ENCODE measurements around the gene LRIT1.
"Not testable (repeated sequence)": the region's sequence is repeated elsewhere in the genome, so short reads cannot be mapped to it uniquely, and the experiment has no call there.

LRIT1 gene, protein sequence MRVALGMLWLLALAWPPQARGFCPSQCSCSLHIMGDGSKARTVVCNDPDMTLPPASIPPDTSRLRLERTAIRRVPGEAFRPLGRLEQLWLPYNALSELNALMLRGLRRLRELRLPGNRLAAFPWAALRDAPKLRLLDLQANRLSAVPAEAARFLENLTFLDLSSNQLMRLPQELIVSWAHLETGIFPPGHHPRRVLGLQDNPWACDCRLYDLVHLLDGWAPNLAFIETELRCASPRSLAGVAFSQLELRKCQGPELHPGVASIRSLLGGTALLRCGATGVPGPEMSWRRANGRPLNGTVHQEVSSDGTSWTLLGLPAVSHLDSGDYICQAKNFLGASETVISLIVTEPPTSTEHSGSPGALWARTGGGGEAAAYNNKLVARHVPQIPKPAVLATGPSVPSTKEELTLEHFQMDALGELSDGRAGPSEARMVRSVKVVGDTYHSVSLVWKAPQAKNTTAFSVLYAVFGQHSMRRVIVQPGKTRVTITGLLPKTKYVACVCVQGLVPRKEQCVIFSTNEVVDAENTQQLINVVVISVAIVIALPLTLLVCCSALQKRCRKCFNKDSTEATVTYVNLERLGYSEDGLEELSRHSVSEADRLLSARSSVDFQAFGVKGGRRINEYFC

DNA sequence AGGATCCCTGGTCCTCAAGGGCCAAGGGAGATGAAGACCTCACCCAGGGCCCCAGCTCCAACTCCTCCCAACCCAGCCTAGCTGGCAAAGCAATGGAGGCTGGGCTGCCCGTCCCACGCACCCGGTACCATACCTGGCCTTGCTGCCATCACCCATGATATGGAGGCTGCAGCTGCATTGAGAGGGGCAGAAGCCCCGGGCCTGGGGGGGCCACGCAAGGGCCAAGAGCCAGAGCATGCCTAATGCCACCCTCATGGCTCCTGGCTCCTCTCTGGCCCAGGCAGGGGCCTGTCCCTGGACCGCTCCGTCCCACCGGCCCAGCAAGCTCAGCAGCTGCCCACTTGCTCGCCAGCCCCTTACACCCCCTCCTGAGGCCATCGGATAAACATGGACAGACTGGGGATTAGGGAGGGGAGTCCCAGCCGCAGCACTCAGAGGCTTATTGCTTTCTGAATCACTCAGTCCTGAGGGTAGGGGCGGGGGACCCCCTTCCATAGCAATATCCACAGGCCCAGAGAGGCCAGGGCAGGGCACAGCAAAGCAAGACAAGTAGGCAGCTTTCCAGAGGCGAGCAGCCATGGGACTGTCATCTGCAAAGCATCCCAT, at the start of gene LRIT1:
LRIT1 (minus strand) TSS at position 362 of the 606 bp plus-strand sequence; CDS start at position 255, 107 bp downstream.
- no peak for DNase-seq

DNA sequence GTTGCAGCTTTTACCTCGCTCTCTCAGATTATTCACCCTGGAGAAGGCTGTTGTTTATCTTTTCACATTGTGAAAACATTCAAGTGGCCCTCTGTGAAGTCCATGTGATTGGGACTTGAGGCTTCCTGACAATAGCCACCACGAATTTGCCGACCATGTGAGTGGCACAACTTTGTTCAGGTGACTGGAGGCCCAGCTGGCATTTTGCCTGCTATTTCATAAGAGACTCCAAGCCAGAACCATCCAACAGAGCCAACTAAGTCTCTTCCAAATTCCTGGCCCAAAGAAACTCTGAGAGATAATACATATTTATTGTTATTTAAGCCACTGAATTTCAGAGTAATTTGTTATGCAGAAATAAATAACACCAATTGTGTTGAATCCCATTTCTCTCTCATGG, 48.9 kb upstream of the LRIT1 start:
- DNase-seq = no peak

DNA sequence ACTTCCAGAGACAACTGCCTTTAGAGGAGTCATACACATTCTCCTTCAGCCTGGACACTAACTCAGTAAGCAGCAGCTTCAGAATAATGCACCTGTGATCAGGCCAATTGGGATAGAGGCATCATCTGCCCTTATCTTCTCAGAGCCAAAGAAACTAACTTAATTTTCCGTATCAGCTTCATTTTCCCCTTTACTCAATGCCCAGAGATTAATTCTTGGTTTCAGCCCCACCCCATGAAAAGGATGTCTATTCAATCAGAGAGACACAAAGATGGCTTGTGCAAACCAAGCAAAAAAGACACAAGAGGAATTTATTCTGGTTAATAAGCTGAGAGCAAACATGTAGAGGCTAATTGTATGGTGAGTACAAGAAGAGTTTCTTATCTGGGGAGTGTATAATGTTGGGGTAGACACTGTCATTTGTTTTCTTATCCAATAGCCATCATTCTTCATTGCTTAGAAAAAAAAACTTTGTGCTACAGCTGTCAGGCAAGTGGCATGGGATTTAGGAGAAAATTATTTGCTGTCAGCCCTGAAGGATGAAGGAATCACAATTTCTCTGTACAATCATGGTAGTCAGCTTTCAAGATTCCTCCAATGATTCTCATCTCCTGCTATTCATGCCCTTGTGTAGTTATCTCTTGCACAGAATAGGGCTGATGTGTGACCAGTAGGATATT, 48.3 kb upstream of the LRIT1 start:
- DNase-seq = no peak

DNA sequence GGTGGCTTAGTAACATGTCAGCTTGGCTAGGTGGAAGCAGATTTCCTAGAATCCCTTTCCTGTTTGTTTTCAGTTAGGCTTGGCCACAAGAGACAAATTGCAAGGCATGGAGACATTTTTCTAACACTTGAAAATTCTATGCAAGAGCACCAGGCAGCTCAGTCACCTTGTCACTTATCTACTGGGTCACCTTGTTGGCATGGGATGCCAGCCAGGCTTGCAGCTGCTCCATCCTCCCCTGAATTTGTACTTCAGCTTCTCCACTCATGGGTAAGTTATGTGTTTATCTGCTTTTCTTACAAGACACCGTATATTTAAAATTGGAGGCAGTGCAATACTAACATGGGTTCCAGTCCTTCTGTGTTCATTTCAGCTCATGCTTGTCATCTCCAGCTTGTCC, 46.8 kb upstream of the LRIT1 start:
- no peak for DNase-seq

DNA sequence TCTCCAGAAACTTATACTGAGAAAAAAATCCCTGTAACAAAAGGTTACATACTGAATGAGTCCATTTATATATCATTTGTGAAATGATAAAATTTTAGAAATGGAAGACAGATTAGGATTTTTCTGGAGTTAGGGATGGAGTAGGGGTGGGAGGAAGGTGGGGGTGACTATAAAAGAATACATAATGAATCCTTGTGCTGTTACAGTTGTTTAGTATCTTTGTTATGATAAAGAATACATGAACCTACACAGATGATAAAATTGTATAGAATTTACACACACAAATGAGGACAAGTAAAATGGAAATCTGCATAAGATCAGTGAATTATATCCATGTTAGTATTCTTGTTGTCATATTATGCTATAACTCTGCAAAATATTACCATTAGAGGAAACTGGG, 45.3 kb upstream of the LRIT1 start:
- DNase-seq = no peak

DNA sequence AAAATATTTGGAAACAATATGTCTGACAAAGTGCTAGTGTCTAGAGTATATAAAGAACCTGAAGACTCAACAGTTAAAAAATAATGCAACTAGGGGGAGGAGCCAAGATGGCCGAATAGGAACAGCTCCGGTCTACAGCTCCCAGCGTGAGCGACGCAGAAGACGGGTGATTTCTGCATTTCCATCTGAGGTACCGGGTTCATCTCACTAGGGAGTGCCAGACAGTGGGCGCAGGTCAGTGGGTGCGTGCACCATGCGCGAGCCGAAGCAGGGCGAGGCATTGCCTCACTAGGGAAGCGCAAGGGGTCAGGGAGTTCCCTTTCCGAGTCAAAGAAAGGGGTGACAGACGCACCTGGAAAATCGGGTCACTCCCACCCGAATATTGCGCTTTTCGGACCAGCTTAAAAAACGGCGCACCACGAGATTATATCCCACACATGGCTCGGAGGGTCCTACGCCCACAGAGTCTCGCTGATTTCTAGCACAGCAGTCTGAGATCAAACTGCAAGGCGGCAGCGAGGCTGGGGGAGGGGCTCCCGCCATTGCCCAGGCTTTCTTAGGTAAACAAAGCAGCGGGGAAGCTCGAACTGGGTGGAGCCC, 38.6 kb upstream of the LRIT1 start:
- not testable (repeated sequence) for DNase-seq

DNA sequence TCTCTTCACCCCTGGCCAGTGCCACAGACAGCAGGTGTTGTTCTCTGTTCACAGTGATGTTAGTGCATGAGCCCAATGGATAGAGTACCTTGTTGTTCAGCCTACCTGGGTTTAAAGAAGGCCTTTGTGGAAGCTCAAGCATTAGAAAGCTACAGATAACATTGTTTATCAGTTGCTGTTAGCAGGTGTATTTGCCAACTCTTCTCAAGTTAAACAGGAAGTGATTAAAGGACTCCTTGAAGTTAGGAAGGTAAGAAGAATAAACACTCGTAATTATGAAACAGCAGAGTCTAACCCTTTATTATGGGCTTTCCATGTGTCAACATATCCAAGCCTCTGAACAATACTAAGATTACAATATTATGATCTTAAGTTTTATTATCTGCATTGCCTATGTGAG, 29.4 kb upstream of the LRIT1 start:
- DNase-seq = no peak

DNA sequence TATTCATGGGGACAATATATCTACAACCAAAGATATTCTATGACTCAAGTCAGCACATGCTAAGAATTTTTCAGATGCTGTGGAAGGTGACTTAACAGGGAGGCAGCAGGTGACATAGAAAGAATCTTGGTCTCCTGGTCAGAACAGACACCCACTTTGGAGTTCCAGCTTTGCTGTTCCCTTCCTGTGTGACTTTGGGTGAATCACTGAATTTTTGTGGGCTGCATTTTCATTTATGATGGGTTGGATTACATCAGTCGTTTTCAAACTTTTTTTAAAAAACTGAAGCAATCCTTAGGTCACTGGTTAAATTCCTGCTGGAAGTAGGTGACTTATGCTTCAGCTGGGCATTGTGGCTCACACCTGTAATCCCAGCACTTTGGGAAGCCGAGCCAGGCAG, 28.4 kb upstream of the LRIT1 start:
- DNase-seq = no peak

DNA sequence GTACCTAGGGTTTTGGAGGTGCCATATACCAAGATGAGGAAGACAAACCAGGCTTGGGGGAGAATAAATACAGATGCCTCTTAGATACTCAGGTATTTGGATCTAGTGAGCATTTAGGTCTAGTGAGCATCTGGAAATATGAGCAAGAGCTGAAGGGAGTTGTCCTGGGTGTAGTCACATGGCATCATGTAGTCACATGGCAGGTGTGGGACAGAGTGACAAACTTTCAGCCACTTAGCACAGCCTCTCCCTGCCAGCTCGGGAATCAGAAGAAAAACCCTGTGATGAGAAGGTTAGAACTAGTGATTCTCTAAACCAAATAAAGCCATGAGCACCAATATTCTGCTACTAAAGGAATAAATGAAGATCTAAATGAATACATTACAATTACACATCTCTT, 27.8 kb upstream of the LRIT1 start:
- DNase-seq = no peak

DNA sequence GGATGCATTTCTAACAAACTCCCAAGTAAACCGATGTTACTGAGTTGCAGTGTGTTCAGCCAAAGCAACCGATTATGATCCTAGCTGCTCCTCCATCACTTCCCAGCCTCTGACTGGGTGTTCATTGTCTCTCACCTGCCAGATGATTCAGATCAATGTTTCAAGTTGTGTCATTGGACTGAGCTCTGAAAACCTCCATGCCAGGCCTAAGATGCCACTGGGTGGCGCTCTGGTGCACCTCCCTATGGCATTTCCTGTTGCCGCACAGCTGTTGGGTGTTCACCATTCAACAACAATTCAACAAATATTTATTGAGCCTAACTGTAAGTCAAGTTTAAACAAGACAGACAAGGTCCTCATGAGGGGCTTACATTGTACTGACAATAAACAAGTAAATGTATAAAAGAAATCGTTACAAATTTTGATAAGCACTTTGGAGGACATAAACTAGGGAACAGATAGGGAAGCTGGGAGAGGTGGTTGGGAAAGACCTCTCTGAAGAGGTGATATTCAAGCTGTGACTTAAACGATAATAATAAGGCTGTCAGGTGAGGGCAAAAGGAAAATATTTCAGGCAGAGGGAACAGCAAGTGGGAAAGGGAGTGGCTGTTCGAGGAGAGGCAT, 26.3 kb upstream of the LRIT1 start:
- peak; percentile 61 for DNase-seq

DNA sequence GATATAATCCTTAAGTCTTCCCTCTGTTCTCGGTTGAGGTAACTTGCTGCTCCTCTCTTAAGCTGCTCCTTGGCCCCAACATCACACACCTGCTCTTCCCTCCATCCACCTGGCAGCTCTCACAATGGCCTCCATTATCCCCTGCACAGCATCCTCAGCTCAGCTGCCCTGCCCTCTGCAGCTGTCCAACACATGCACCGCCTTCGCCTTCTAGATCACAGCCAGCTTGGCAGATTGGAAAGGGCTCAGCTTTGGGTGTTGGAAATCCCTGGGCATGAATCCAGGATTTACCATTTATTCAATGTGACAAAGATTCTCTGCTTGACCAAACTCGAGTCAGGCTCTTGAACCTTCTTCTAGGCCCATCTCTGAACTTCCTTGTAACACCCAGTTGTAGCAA, 24.1 kb upstream of the LRIT1 start:
- no peak for DNase-seq

DNA sequence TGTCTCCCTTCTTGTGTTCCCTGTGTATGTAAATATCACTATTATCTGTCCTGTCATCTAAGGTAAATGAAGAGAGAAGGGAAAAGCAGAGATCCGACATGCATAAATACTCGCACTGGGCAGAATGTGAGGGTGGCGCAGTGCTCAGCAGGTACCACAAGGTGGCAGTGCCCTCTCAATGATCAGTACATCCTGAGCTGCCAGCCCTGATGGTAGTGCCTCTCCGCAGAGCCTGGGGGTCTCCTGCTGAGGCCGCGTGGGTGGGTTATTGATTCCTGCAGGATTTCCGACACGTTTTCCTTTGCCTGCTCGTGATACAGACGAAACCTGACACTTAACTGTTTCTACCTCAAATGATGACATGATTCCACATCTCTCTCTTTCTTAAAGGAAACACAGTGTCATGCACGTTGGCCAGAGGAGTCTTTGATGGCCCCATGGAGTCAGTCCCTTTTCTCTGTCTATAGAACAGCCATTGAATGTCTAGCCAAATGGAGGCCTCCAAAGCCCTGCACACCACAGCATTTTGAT, 23.3 kb upstream of the LRIT1 start:
- DNase-seq = peak; percentile 56

DNA sequence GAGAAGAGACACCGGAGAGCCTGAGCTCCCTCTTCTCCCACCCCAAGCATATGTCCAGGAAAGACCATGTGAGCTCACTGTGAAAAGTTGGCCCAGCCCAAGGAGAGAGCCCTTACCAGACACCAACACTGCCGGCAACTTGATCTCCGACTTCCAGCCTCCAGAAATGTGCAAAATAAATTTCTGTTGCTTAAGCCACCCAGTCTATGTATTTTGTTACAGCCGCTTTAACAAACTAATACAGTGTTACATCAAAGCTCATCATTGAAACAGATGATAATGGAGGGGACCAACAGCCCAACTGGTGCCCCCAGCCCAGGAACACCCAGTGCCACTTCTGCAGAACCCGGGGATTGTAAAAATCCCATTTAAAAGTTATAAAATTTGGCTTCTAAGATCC, 22.4 kb upstream of the LRIT1 start:
- no peak for DNase-seq

DNA sequence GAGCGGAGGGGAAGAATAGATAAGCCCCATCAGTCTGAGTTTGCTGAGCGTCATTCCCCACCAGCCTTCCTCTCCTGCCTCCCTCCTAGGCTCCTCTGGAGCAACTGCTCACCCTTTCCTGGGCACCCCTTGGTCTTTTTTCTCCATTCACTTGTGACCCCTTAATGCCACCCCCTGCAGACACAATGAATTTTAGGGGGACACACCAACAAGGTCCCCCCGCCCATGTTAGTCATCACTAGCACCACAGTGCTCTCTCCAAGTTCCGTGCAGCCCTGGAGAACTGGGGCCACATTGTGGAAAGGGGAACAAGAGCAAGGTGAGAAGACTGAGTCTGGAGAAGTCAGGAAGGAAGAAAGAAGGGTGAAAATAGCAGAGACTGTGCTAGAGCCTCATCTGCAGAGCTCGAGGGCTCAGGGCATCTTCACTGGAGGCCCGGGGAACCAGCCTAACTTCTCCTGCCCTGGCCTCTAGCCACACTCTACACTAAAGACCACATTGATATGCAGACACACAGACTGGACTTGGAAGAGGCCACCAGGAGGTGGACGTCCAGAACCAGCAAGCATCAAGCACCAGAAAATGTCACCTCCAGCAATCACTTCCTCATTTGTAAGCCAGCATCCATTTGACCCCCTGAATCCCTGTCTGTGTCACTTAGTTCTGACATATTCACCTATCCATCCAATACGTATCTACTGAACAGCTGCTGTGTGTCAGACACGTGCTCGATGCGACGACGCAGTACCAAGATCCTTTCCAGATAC, 21.0 kb upstream of the LRIT1 start:
- DNase-seq = no peak

DNA sequence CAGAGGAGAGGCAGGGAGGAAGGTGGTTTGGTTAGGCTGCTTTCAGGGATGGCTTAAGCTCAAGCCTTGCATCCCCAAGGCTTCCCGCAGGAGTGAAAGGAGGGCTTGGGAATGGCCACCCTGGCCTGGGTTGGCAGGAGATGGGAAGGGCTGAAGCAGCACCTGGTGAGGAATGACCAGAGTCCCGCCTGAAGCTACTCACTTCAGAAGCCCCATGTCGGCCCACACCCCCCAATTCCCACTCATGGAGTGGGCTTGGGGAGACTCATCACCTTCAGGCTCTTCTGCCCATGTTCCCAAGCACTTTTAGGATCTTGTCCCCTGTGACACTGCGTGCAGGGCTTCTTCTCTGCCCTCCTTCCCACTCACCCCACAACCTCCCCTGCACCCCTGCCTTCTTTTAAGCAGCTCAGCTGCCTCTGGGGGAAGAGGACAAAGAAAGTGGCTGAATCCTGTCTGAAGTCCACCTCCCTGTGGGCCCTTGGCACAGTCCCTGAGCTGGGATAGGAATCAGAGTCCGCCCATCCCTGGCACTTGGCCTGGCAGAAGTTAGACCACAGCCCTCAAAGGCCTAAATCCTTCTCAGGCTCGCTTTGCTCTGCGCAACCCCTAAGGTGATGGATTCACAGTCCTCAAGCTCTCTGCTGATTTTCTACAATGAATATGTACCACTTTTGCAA, 20.0 kb upstream of the LRIT1 start:
- no peak for DNase-seq

DNA sequence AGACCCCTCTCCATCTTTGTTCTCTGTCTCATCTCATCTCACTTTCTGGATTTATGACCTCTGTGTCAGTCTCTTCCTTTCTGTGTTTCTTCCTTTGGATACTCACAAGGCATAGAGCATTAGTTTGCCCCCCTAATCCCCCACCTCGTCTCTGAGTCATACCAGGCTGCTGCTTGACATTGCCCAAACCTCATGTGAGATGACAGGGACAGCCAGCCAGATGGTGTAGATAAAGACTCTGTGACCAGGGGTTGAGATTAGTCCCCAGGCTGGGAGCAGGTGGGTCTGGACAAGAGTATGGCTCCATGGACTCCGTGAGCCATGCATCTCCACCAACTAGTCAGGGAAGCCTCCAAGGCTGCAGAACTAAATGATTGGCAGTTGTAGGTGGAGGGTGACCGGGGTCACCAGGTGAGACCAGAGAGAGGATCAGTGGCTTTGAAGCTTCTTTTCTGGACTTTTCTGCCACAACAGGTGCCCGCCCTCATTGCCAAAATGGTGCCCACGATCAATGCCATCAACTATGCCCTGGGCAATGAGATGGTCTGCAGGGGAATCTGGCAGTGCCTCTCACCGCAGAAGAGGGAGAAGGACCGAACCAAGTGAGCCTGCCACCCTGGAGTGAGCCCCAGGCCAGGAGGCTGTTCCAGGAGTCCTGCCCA, 16.8 kb upstream of the LRIT1 start:
- no peak for DNase-seq

DNA sequence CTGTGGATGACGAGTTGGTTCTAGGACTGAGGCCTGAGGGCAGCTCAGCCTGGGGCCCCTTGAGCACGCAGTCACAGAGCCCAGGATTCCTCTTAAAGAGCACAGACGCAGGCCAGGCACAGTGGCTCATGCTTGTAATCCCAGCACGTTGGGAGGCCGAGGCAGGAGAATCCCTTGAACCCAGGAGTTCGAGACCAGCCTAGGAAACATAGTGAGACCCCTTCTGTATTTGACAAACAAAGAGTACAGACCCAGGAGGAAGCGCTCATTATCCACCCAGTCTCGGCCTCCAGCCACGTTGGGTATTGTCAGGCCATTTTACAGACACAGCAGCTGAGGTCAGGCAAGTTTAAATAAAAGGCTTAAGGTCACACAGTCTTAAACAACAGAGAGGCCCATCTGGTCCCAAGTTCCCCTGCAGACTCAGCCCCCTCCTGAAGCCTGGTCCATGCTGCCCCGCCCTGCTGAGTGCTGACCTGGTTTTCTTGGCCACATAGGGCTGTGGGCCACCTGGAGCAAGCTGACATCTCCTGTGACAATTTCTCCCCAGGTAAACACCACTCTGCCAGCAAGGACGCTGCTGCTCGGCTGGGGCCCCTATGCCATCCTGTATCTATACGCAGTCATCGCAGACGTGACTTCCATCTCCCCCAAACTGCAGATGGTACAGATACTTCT, 16.1 kb upstream of the LRIT1 start:
- DNase-seq = no peak

DNA sequence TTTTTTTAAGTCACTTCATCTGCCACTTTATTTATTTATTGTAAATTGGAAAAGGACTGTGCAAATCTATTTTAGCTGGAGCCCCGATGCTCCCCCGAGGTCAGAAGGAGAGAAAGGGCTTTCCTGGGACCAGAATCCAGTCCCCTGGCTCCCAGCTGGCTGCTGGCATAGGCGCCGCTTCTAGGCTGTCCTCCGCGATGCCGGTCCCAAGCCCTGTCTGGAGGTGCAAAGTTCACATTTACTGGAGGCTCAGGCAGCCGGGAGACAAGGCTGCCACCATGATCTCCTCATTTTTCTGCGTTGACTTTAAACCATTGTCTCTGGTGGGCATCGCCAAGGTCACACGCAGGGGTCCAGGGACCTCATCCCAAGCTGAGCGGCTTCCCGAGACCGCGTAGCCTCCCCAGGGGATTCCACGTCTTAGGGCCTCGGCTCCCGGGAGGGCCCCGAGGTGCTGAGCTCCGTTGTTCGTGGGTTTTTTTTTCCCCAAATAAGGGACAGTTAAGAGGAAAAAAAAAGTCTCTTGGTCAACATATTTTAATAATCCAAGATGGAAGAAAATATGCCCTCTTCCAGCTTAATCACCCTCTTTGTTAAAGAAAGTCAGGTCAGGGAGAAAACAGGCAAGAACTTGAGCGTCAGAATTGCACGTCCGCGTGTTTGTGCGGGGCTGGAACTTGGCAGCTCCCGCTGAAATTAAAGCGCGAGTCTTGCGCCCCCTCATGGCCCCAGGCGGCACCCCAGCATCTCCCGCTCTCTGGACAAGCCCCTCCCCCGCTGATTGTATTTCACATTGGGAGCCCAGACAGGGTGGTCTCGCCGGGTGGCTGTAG, 15.4 kb upstream of the LRIT1 start:
- peak; percentile 9 for DNase-seq
